HG03342 (cell line): ENCODE results near the gene MANBA.
A peak's percentile ranks its signal among the peaks of the same experiment; 100 is the strongest.

Experiments used
- ATAC-seq: cut with Tn5 transposase; IDR thresholded peaks from one replicate; pipeline ENCODE4 v1.9.1; 2021; ENCODE audit warnings: mild to moderate bottlenecking, moderate library complexity; ENCODE audit not compliant: unreplicated experiment

MANBA gene

DNA sequence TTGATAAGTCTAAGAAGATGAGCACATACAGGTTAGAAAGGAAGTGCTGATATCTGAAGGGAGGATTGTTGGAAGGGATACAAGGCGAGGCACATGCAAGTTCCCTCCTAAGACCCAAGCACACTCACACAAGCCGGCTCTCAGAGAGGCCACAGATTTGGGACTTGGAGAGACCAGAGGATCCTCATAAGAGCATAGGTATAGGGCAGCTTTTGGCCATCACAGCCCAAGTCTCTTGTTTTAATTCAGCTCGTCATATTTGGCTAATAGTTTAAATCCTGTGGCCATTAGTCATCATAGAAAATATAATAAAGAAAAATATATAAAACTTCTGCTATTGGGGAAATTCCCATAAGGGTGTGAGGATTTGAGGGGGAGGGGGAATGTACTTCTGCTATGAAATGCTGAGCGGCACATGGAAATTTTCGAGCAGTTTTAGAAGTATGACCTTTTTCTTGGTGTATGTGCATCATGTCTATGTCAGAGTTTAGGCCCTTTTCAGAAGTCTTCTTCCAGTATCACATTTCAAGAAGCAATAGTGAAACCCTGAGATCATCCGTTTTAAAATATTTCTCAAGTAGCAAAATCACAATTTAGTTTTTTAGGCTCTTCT lies 161.9 kb downstream of the MANBA start:
- ATAC-seq: peak; percentile 42

DNA sequence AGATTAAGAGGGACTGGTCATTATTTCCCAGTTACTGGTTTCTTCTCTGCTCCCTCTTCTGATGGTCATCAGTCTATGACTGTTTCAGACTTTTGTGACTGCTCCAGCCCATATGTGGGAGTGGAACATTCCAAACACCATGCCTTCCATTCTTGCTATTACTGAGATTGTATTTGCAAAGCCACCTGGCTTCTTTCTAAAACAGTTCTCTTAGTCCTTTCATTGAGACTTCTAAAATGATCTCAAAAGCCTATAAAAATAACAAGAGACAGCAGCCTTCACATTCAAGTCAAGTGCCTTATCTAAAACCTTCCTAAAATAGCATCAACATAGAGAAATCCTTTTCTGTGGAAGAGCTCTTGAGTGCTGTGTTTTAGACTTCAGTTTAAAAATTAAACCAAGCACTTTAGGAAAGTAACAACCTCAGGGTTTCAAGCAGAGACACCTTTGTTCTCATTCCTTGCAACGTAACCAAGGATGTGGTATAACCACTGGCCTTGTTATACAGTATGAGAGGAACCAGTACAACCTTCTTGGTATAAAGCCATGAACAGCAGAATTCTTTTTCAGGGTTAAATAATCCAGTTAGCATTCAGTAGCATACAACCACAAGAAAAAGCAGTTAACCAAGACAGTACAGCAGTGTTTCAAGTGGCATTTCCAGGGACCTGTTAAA lies 162.5 kb downstream of the MANBA start:
- ATAC-seq: peak; percentile 70

DNA sequence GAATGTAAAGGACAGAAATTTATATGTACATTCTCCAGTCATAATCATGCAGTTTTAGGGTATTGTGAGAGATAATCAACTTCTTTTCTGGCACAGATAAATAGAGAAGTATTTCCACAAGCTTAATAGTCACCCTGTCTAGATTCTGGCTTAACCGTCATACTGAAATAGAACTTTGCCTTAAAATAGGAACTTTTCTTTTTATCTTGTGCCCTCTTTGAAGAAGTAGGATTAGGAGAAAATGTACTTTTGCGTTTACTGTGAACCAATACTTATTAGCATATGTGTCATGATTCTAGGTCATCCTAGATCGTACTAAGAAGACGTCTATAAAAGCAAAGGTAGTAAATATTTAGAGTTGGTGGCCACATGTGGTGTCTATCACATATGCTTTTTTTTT lies 164.2 kb downstream of the MANBA start:
- ATAC-seq: no peak

DNA sequence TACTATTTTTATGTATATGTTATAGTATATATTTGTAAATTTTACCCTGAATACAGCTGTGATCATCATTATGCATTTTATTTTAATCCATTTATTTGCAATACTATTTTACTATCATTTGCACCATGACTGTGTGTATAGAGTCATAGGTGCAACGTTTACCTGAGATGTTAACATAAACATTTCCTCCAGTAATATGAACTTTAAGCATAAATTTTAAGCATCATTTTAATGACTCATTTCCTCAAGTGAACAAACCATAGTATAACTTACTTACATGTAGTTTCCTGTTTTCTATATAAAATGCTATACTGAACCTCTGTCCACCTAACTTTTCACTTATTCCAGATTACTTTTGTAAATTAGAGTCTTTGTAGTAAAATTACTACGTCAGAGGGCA lies 166.8 kb downstream of the MANBA start:
- ATAC-seq: no peak

DNA sequence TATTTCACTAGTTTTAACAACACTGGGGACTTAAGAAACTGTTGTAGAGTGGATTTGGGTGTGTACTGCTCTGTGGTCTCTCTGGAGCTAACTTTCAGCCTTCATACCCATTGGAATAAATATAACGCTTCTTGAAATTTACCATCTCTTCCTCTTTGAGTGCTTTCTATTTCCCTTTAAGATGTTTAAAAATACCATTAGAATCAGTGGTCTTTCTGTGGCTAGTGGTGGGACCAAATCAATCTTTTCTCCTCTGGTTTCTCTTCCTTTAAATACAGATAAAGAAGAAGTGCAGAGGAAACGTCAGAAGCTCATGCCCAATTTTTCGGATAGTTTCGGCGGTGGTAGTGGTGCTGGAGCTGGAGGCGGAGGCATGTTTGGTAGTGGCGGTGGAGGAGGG lies 167.6 kb downstream of the MANBA start:
- ATAC-seq: no peak

DNA sequence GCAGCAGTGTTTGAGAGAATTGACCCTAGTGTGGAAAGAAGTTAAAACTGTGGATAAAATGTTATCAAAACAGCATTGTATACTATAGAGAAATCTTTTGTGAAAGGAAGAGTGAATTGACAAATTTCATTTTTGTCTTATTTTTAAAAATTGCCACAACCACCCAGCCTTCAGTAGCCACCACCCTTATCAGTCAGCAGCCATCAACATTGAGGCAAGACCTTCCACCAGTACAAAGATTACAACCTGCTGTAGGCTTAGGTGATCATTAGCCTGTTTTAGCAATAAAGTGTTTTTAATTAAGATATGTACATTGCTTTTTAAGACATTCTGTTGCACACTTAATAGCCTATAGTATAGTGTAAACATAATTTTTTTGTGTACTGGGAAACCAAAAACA lies 168.5 kb downstream of the MANBA start:
- ATAC-seq: no peak

DNA sequence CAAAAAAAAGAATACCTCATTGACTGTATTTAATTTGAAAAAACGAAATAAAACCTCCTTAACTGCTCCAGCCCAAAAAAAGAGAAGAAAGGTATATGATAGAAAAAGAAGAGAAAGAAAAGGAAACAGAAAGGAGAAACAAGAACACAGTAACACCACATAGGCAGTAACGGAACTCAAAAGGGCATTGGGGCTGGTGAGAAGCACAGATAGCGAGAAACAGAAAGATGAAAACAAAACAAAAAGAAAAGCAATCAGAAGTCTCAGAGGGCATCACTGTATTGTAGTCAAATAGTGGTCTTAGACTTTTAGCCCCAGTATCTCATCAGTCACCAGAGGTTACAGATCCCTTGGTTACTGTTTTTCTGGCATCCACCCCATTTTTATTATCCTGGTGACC lies 171.0 kb downstream of the MANBA start:
- no peak for ATAC-seq

DNA sequence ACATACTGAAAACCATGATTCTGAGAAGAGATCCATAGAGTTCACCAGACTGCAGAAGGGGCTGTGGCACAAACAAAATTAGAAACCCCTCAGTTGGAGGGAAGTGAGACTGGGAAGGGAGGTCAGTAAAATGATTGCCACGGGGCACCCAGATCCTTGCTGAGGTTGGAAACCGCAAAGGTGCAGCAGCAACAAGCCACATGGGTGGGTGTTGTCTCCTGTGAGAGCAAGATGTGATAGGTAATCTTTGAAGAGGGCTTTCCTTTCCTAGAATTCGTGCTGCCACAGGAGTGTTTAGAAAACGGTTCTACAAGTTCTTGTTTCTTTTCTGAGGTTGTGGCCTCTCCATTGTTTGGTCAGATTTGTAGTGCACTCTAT lies 174.1 kb downstream of the MANBA start:
- ATAC-seq: no peak

DNA sequence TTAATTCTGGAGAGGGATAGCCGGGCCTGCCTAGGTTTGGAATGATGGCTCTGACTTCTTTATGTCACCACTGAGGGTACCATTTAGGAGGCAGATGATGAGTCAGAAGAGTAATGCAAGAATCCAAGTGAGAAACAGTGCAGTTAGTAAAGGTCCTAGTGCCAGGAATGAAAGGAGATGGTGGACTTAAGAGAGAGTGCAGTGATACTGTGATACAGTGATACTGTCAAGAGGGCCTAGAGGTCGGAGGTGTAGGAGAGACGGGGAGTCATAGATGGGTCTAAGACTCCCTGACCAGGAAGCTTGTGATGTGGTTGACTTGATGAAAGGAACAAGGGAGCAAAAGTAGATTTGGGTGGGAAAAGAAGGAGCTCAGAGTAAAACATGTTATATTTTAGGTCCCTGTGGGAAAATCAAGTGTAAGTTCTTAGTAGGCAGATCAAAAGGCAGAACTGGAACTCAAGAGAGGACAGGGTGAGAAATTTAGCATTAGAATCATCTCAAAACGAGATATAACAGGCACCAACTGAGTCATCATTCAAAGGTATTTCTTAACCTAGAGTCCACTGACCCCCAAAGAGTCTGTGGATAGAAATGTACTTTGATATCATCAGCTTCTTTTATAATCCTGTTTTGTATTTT lies 174.6 kb downstream of the MANBA start:
- ATAC-seq: no peak

DNA sequence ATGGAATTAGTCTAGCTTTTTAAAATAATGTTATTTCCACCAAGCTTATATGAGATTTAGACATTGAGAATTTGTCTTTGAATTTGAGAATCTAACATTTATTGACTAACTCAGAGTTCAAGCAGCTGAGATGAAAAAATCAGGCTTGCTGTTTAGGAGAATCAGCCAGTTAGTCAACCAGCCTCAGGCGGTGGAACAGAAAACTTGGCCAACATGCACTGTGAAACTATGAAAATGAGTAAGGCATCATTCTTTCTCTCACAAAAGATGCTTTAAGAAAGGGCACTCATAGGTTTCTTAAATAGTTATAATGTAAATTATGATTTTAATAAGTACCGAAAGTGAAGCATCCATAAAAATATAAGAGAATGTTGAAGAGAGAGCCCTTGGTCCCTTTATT lies 175.4 kb downstream of the MANBA start:
- ATAC-seq: no peak

DNA sequence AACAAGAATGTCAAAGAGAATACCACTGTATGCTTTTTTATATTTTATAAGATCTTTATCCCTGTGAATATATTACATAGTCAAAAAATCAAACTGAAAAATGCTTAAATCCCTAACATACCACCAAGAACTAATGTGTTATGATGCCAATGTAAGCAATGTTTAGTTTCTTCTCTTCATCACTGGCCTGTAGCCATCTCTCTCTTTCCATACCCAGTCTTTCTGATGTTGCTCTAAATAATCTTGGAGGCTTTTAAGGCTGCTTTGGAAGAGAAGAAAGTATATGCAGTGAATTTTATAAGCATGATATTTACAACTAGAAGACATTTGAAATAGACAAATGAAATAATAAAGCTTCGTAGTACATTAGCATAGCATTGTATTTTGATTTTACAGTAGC lies 176.7 kb downstream of the MANBA start:
- ATAC-seq: no peak
